Mesenchymal stem cell (in vitro differentiated cells and primary cell): ENCODE data around the gene SUPT3H.
A peak's percentile ranks its signal among the peaks of the same experiment; 100 is the strongest.

Experiments used
- DNase-seq: peaks from one replicate; pipeline ENCODE4 v3.0.0-alpha.2; 2013
- H2AFZ ChIP-seq: one replicate; pipeline ENCODE4 v1.6.1; 2013; ENCODE audit warnings: low read depth, mild to moderate bottlenecking, control low read depth, inconsistent platforms, low read length, moderate library complexity
- H2AK5ac ChIP-seq: 2 replicates; pipeline ENCODE4 v1.6.1; 2013; ENCODE audit warnings: low read length, moderate library complexity, mild to moderate bottlenecking, inconsistent platforms; ENCODE audit not compliant: severe bottlenecking
- H2BK120ac ChIP-seq: one replicate; pipeline ENCODE4 v1.6.1; 2013; ENCODE audit warnings: low read depth, mild to moderate bottlenecking, inconsistent platforms, low read length, moderate library complexity
- H2BK12ac ChIP-seq, 2 experiments: one replicate each; pipeline ENCODE4 v1.6.1; 2013; ENCODE audit warnings: inconsistent platforms in 2 of 2, low read length in 2 of 2, mild to moderate bottlenecking in 2 of 2, moderate library complexity in 2 of 2, control low read depth in 1 of 2
- H2BK15ac ChIP-seq: one replicate; pipeline ENCODE4 v1.6.1; 2013; ENCODE audit warnings: mild to moderate bottlenecking, low read depth, inconsistent platforms; ENCODE audit not compliant: poor library complexity, severe bottlenecking
- H2BK5ac ChIP-seq: 2 replicates; pipeline ENCODE4 v1.6.1; 2013; ENCODE audit warnings: low read depth, mild to moderate bottlenecking, low read length, control low read depth, inconsistent platforms; ENCODE audit not compliant: poor library complexity, severe bottlenecking
- H3K14ac ChIP-seq, 2 experiments: one replicate each; pipeline ENCODE4 v1.6.1; 2013; ENCODE audit warnings: inconsistent platforms in 2 of 2, low read length in 2 of 2, control low read depth in 1 of 2, mild to moderate bottlenecking in 1 of 2, moderate library complexity in 1 of 2
- H3K18ac ChIP-seq, 2 experiments: one replicate each; pipeline ENCODE4 v1.6.1; 2013; ENCODE audit warnings: inconsistent platforms in 2 of 2, low read length in 2 of 2, control low read depth in 1 of 2, low read depth in 1 of 2, mild to moderate bottlenecking in 1 of 2
- H3K23ac ChIP-seq, 2 experiments: one replicate each; pipeline ENCODE4 v1.6.1; 2013; ENCODE audit warnings: inconsistent platforms in 2 of 2, low read length in 2 of 2, mild to moderate bottlenecking in 2 of 2, moderate library complexity in 2 of 2, control low read depth in 1 of 2
- H3K27ac ChIP-seq: 2 replicates; pipeline ENCODE4 v1.5.1; 2013; ENCODE audit warnings: mild to moderate bottlenecking, moderate library complexity, low read length, control low read depth, inconsistent platforms; ENCODE audit not compliant: poor library complexity, severe bottlenecking
- H3K27me3 ChIP-seq, 2 experiments: 2 replicates each; pipeline versions ENCODE4 v1.6.1 to v1.7.0; 2013; ENCODE audit warnings: low read length in 2 of 2, mild to moderate bottlenecking in 2 of 2, moderate library complexity in 2 of 2, control low read depth in 1 of 2, inconsistent platforms in 1 of 2; ENCODE audit not compliant: control insufficient read depth in 1 of 2, insufficient read depth in 1 of 2
- H3K36me3 ChIP-seq, 2 experiments: 2 replicates each; pipeline versions ENCODE4 v1.6.1 to v1.7.0; 2013; ENCODE audit warnings: low read length in 2 of 2, control low read depth in 1 of 2, inconsistent platforms in 1 of 2, low read depth in 1 of 2, mild to moderate bottlenecking in 1 of 2; ENCODE audit not compliant: insufficient read depth in 2 of 2, control insufficient read depth in 1 of 2
- H3K4ac ChIP-seq, 2 experiments: one replicate each; pipeline ENCODE4 v1.6.1; 2013; ENCODE audit warnings: inconsistent platforms in 2 of 2, low read length in 2 of 2, mild to moderate bottlenecking in 2 of 2, moderate library complexity in 2 of 2, control low read depth in 1 of 2, low read depth in 1 of 2
- H3K4me1 ChIP-seq: 2 replicates; pipeline ENCODE4 v1.6.1; 2013; ENCODE audit warnings: low read depth, low read length, control low read depth; ENCODE audit not compliant: control insufficient read depth, insufficient read depth
- H3K4me2 ChIP-seq: 2 replicates; pipeline ENCODE4 v1.6.1; 2013; ENCODE audit warnings: low read length, mild to moderate bottlenecking, inconsistent platforms; ENCODE audit not compliant: poor library complexity, severe bottlenecking
- H3K4me3 ChIP-seq, 2 experiments: 2 replicates each; pipeline versions ENCODE4 v1.5.1 to v1.7.0; 2013; ENCODE audit warnings: low read length in 2 of 2, mild to moderate bottlenecking in 2 of 2, control low read depth in 1 of 2, low read depth in 1 of 2; ENCODE audit not compliant: insufficient read depth in 1 of 2
- H3K79me1 ChIP-seq: replicated peaks from 2 replicates; pipeline ENCODE4 v1.6.1; 2013; ENCODE audit warnings: mild to moderate bottlenecking, control low read depth, low read length, inconsistent platforms; ENCODE audit not compliant: poor library complexity, severe bottlenecking
- H3K9ac ChIP-seq: 2 replicates; pipeline ENCODE4 v1.7.0; 2013; ENCODE audit warnings: mild to moderate bottlenecking, low read length, moderate library complexity
- H3K9me3 ChIP-seq: 2 replicates; pipeline ENCODE4 v1.7.0; 2013; ENCODE audit warnings: mild to moderate bottlenecking, low read length; ENCODE audit not compliant: control insufficient read depth
- H4K8ac ChIP-seq: one replicate; pipeline ENCODE4 v1.6.1; 2013; ENCODE audit warnings: inconsistent platforms, mild to moderate bottlenecking, low read length, moderate library complexity
- H4K91ac ChIP-seq: one replicate; pipeline ENCODE4 v1.6.1; 2013; ENCODE audit warnings: mild to moderate bottlenecking, low read length, inconsistent platforms
- WGBS: methylation state at CpG from one replicate; pipeline ENCODE4 v1.1.7; 2013; ENCODE audit warnings: mixed read lengths; 5-methylcytosine and 5-hydroxymethylcytosine counted together

Gene SUPT3H

GRCh38 chr6:45351076-45351475, 26.7 kb downstream of the SUPT3H start:
- Histone ChIP-seq H3K4me2 (no peak overlapping the region), H3K9ac (no peak overlapping the region), H2AK5ac (no peak overlapping the region), H3K23ac (no peak overlapping the region), H2BK5ac (no peak overlapping the region), H3K18ac (no peak overlapping the region), H3K27me3 (no peaks in the 10 kb centered on the region), H4K8ac (no peak overlapping the region), H3K14ac (no peak overlapping the region), H3K4me3 (no peak overlapping the region), H3K4ac (no peak overlapping the region), H3K4me1 (no peaks in the 10 kb centered on the region), H3K27ac (no peak overlapping the region), H3K9me3 (no peaks in the 10 kb centered on the region), H2BK120ac (no peak overlapping the region), H4K91ac (no peak overlapping the region), H3K79me1 (peaks cover 13% of the 10 kb centered on the region), H2BK12ac (no peak overlapping the region), H2BK15ac (no peak overlapping the region), H2AFZ (no peak overlapping the region), H3K36me3 (no peaks in the 10 kb centered on the region)
- 97% methylated on average over 2 of the region's 3 CpGs for WGBS
- no peak for DNase-seq

DNA sequence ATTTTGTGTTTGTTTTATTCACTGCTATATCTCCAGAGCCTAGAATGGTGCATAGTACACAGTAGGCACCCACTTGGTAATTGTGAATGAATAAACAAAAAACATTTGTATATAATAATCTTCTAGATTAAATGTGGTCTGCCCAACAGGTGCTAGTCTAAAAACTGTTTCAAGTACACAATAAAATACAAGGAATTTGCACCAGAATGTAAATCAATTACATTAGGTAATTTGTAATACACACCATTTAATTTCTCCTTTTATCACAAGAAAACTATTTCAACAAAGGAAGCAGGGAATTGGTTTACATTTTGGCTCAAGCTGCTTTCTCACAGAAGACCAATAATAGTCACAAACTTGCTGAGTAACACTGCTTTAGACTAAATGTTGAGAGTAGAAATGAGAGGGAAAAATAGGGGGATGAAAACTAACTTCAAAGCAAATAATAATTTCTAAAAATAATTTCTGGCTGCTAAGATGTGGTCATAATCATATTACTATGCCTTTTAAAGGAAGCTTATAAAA, 27.5 kb downstream of the SUPT3H start:
- H2AFZ ChIP-seq = no peak overlapping the region
- no peak overlapping the region for H3K18ac ChIP-seq
- no peak overlapping the region for H2BK12ac ChIP-seq
- no peak overlapping the region for H3K4me3 ChIP-seq
- no peak overlapping the region for H4K91ac ChIP-seq
- H3K9ac ChIP-seq = no peak overlapping the region
- H4K8ac ChIP-seq = no peak overlapping the region
- no peak overlapping the region for H2BK15ac ChIP-seq
- H3K4me1 ChIP-seq = no peaks in the 10 kb centered on the region
- peaks cover 13% of the 10 kb centered on the region for H3K79me1 ChIP-seq
- no peak for DNase-seq
- H3K27me3 ChIP-seq = no peaks in the 10 kb centered on the region
- no peak overlapping the region for H2BK120ac ChIP-seq
- H3K23ac ChIP-seq = no peak overlapping the region
- H3K4me2 ChIP-seq = no peak overlapping the region
- no peak overlapping the region for H3K4ac ChIP-seq
- H3K9me3 ChIP-seq = no peaks in the 10 kb centered on the region
- no peak overlapping the region for H3K14ac ChIP-seq
- H2BK5ac ChIP-seq = no peak overlapping the region
- no peak overlapping the region for H3K27ac ChIP-seq
- H2AK5ac ChIP-seq = no peak overlapping the region
- peaks cover 0 to 7% of the 10 kb centered on the region in 2 experiments for H3K36me3 ChIP-seq

DNA sequence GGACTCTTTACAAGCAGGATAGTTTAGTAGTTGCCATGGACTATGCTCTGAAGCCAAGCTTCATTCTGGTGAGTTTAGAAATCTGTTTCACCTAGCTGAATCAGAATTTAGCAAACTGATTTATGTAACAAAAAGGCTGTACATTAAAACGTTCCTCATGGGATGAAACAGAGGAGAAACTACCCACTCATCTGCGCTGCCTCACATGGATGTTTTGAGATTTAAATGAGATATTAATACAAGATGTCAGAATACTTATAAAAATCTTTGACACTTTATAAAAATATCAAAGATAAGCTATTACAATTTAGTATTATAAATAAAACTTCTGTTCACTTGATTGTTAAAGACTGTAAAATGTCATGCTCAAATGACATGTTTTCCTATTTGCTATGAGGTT, 32.8 kb downstream of the SUPT3H start:
- H3K36me3 ChIP-seq = peaks cover 0 to 7% of the 10 kb centered on the region in 2 experiments
- peaks cover 11% of the 10 kb centered on the region for H3K79me1 ChIP-seq
- no peak overlapping the region for H4K91ac ChIP-seq
- no peaks in the 10 kb centered on the region for H3K27me3 ChIP-seq
- H2BK12ac ChIP-seq = no peak overlapping the region
- H2BK5ac ChIP-seq = no peak overlapping the region
- no CpG with 5 or more reads among the region's 2 CpGs for WGBS
- no peak overlapping the region for H2AFZ ChIP-seq
- H3K4me1 ChIP-seq = no peaks in the 10 kb centered on the region
- no peak overlapping the region for H2AK5ac ChIP-seq
- no peak overlapping the region for H2BK120ac ChIP-seq
- H4K8ac ChIP-seq = no peak overlapping the region
- H3K4me3 ChIP-seq = no peak overlapping the region
- no peak for DNase-seq
- H2BK15ac ChIP-seq = no peak overlapping the region
- no peak overlapping the region for H3K23ac ChIP-seq
- H3K9ac ChIP-seq = no peak overlapping the region
- H3K4ac ChIP-seq = no peak overlapping the region
- H3K9me3 ChIP-seq = no peaks in the 10 kb centered on the region
- H3K4me2 ChIP-seq = no peak overlapping the region
- no peak overlapping the region for H3K14ac ChIP-seq
- no peak overlapping the region for H3K18ac ChIP-seq
- no peak overlapping the region for H3K27ac ChIP-seq

- H3K4me2 ChIP-seq = no peak overlapping the region
- H2BK5ac ChIP-seq = no peak overlapping the region
- DNase-seq = peak; percentile 2
- H4K8ac ChIP-seq = no peak overlapping the region
- no peak overlapping the region for H3K18ac ChIP-seq
- H2BK12ac ChIP-seq = no peak overlapping the region
- no peak overlapping the region for H2AFZ ChIP-seq
- no peak overlapping the region for H4K91ac ChIP-seq
- no peak overlapping the region for H2BK15ac ChIP-seq
- H3K27ac ChIP-seq = no peak overlapping the region
- H2BK120ac ChIP-seq = no peak overlapping the region
- H2AK5ac ChIP-seq = no peak overlapping the region
- no peaks in the 10 kb centered on the region for H3K9me3 ChIP-seq
- no peak overlapping the region for H3K23ac ChIP-seq
- peak overlapping the region; percentile 76 for H3K9ac ChIP-seq
- no peak overlapping the region for H3K14ac ChIP-seq
- peak overlapping the region in 1 of 2 experiments; percentile 54 for H3K4me3 ChIP-seq
- H3K36me3 ChIP-seq = no peaks in the 10 kb centered on the region
- peaks cover 1% of the 10 kb centered on the region for H3K4me1 ChIP-seq
- H3K27me3 ChIP-seq = no peaks in the 10 kb centered on the region
- H3K79me1 ChIP-seq = peaks cover 3% of the 10 kb centered on the region
- no peak overlapping the region for H3K4ac ChIP-seq
Measured at GRCh38 chr6:45328523-45328922, 49.2 kb downstream of the SUPT3H start.
